ENCODE data around the gene GNAZ.

GNAZ gene

DNA sequence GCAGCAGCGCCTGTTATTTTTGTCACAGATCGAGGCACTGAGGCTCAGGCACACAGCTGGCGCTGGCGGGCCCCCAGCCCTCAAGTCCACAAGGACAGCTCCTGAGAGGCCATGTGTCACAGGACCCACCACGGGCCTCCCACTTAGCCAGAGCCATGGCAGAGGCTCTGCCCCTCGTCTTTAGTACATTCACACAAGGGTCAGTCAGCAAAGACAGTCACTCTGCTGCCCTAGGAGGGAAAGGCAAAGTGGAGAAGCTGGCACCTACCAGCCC, 29.1 kb downstream of the GNAZ start:
- H3K27ac ChIP-seq (replicated peaks): no peak overlapping the region
- no peak overlapping the region for H3K4me3 ChIP-seq (replicated peaks; ENCODE audit: insufficient read depth, low read length)
- no peaks in the 10 kb centered on the region for H3K27me3 ChIP-seq (ENCODE audit: insufficient read depth, poor library complexity, severe bottlenecking)
- TF ChIP-seq GABPA (IDR thresholded peaks at IDR 0.05; ENCODE audit: low read depth) (no peak), CTCF (IDR thresholded peaks at IDR 0.05; ENCODE audit: insufficient read depth, low read length) (no peak), SPI1 (IDR thresholded peaks at IDR 0.05; ENCODE audit: borderline replicate concordance, low read depth) (no peak), POLR2AphosphoS5 (IDR thresholded peaks at IDR 0.05; ENCODE audit: low read depth) (no peak)
- TF ChIP-seq, protein P1, sequence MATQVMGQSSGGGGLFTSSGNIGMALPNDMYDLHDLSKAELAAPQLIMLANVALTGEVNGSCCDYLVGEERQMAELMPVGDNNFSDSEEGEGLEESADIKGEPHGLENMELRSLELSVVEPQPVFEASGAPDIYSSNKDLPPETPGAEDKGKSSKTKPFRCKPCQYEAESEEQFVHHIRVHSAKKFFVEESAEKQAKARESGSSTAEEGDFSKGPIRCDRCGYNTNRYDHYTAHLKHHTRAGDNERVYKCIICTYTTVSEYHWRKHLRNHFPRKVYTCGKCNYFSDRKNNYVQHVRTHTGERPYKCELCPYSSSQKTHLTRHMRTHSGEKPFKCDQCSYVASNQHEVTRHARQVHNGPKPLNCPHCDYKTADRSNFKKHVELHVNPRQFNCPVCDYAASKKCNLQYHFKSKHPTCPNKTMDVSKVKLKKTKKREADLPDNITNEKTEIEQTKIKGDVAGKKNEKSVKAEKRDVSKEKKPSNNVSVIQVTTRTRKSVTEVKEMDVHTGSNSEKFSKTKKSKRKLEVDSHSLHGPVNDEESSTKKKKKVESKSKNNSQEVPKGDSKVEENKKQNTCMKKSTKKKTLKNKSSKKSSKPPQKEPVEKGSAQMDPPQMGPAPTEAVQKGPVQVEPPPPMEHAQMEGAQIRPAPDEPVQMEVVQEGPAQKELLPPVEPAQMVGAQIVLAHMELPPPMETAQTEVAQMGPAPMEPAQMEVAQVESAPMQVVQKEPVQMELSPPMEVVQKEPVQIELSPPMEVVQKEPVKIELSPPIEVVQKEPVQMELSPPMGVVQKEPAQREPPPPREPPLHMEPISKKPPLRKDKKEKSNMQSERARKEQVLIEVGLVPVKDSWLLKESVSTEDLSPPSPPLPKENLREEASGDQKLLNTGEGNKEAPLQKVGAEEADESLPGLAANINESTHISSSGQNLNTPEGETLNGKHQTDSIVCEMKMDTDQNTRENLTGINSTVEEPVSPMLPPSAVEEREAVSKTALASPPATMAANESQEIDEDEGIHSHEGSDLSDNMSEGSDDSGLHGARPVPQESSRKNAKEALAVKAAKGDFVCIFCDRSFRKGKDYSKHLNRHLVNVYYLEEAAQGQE (IDR thresholded peaks at IDR 0.05; ENCODE audit: insufficient replicate concordance, low read depth): no peak
- no peak for DNase-seq (ENCODE audit: low read depth in 1 of 2, low spot score in 1 of 2)

DNA sequence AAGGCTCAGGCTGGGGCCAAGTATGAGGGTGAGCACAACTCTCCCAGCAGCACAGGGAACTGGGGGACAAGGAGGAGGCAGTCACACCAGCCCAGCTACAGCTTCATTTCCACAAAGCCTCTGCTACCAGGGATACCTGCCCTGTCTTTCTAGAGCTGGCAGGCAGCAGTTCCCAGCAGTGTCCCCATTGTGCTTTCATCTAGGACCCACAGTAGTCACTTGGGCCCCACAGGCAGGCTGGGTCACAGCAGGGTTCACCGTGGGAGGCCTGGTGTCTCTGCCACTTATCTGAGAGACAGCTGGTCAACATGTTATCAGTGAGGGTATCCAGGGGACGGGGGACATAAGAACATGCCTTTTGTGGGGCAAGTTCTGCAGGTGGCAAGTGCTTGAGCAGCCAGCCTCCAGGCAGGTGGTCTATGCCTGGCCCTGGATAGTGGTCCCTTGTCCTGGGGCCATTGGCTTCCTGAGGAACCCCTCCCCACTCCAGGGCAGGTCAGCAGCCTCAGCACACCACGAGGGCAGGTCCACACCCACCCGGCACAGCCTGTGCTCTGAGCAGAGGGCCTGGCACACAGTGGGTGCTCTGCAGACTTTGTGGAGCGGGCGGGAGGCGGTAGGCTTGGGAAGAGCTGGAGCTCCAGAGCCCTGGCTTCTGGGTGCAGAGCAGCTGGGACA, 29.9 kb downstream of the GNAZ start:
- Histone ChIP-seq H3K4me3 (replicated peaks; ENCODE audit: insufficient read depth, low read length) (no peak overlapping the region), H3K27me3 (ENCODE audit: insufficient read depth, poor library complexity, severe bottlenecking) (no peaks in the 10 kb centered on the region), H3K27ac (replicated peaks) (no peak overlapping the region)
- DNase-seq (ENCODE audit: low read depth in 1 of 2, low spot score in 1 of 2): no peak
- TF ChIP-seq SPI1 (IDR thresholded peaks at IDR 0.05; ENCODE audit: borderline replicate concordance, low read depth) (no peak), CTCF (IDR thresholded peaks at IDR 0.05; ENCODE audit: insufficient read depth, low read length) (no peak), POLR2AphosphoS5 (IDR thresholded peaks at IDR 0.05; ENCODE audit: low read depth) (no peak), GABPA (IDR thresholded peaks at IDR 0.05; ENCODE audit: low read depth) (no peak)
- TF ChIP-seq, protein P1 (IDR thresholded peaks at IDR 0.05; ENCODE audit: insufficient replicate concordance, low read depth): no peak

- no peak for TF ChIP-seq POLR2AphosphoS5 (IDR thresholded peaks at IDR 0.05; ENCODE audit: low read depth)
- Histone ChIP-seq H3K27me3 (ENCODE audit: insufficient read depth, poor library complexity, severe bottlenecking) (no peaks in the 10 kb centered on the region), H3K27ac (replicated peaks) (no peak overlapping the region), H3K4me3 (replicated peaks; ENCODE audit: insufficient read depth, low read length) (no peak overlapping the region)
- no peak for DNase-seq (ENCODE audit: low read depth in 1 of 2, low spot score in 1 of 2)
These were observed 31.2 kb downstream of the GNAZ start for GRCh38 chr22:23101524-23101923.

DNA sequence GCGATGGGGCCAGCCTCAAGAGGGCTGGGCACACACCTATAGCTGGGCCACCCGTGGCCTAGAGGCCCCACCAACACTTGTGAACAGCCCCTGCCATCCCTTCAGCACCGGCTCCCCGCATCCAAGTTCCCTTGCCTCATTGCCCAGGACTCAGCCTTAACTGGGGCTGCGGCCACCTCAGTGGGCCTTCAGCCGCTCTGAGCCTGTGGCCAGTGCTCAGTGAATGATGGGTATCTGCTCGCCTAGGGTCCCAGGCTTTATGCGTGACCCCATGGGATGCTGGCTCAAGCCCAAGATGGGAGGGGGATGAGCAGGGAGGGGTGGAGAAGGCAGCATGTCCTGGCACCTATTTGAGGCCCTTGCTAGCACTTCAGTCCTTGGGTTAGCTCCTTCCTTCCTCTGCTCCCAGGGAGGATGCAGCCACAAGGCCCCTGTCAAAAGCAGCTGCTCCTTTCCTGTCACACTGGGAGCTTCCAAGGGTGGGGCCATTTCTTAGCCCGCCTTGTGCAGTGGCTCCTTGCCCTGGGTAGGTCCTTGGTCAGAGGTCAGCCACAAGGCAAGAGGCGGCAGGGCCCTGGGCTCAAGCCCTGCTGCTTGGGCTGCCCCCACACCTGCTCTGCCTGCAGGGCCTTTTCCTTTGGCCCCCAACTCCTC, 31.8 kb downstream of the GNAZ start:
- TF ChIP-seq, protein P1 (IDR thresholded peaks at IDR 0.05; ENCODE audit: insufficient replicate concordance, low read depth): no peak
- TF ChIP-seq SPI1 (IDR thresholded peaks at IDR 0.05; ENCODE audit: borderline replicate concordance, low read depth) (no peak), CTCF (IDR thresholded peaks at IDR 0.05; ENCODE audit: insufficient read depth, low read length) (no peak), GABPA (IDR thresholded peaks at IDR 0.05; ENCODE audit: low read depth) (no peak), POLR2AphosphoS5 (IDR thresholded peaks at IDR 0.05; ENCODE audit: low read depth) (no peak)
- no peak for DNase-seq (ENCODE audit: low read depth in 1 of 2, low spot score in 1 of 2)
- H3K27ac ChIP-seq (replicated peaks): no peak overlapping the region
- no peaks in the 10 kb centered on the region for H3K27me3 ChIP-seq (ENCODE audit: insufficient read depth, poor library complexity, severe bottlenecking)
- no peak overlapping the region for H3K4me3 ChIP-seq (replicated peaks; ENCODE audit: insufficient read depth, low read length)

Data from HL-60 (cell line).